ENCODE data around the gene WHAMM. TPM values are rescaled to one million over a fixed set of nuclear protein-coding genes. Genes with fewer than 3 reads are reported as not detected.

The WHAMM gene
- total RNA-seq, 1 donor from 2014 or later, result 6.3 TPM

DNA sequence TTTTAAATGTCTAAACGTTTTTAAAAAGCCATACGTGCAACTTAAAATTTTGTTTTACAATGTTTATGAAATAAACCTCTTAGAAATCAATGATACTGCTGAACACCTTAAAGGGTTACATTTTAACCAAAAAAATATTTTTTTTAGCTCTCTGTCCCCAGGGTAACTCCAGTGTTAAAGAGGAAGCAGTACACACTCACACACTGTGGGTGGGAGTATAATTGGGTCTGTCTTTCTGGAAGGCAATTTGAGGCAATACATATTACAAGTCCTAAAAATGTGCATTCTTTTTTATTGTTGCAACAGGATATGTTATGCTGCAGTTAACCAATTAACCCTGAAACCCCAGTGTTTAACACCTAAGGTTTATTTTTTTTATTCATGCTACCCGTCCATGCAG lies 34.1 kb downstream of the WHAMM start:
- H3K27me3 Mint-ChIP-seq (ENCODE audit: low read depth), result no peaks in the 10 kb centered on the region
- peaks cover 15% of the 10 kb centered on the region for H3K36me3 Mint-ChIP-seq (ENCODE audit: low read depth)
- no peak overlapping the region for H3K27ac Mint-ChIP-seq (ENCODE audit: unreplicated experiment)
- no peaks in the 10 kb centered on the region for H3K9me3 Mint-ChIP-seq
- no peaks in the 10 kb centered on the region for H3K4me1 Mint-ChIP-seq
- TF ChIP-seq, protein P1, sequence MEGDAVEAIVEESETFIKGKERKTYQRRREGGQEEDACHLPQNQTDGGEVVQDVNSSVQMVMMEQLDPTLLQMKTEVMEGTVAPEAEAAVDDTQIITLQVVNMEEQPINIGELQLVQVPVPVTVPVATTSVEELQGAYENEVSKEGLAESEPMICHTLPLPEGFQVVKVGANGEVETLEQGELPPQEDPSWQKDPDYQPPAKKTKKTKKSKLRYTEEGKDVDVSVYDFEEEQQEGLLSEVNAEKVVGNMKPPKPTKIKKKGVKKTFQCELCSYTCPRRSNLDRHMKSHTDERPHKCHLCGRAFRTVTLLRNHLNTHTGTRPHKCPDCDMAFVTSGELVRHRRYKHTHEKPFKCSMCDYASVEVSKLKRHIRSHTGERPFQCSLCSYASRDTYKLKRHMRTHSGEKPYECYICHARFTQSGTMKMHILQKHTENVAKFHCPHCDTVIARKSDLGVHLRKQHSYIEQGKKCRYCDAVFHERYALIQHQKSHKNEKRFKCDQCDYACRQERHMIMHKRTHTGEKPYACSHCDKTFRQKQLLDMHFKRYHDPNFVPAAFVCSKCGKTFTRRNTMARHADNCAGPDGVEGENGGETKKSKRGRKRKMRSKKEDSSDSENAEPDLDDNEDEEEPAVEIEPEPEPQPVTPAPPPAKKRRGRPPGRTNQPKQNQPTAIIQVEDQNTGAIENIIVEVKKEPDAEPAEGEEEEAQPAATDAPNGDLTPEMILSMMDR (conservative IDR thresholded peaks at IDR 0.05), result no peak
- no peak overlapping the region for H3K4me3 Mint-ChIP-seq
- no peak for DNase-seq (ENCODE audit: low read depth, low spot score)

DNA sequence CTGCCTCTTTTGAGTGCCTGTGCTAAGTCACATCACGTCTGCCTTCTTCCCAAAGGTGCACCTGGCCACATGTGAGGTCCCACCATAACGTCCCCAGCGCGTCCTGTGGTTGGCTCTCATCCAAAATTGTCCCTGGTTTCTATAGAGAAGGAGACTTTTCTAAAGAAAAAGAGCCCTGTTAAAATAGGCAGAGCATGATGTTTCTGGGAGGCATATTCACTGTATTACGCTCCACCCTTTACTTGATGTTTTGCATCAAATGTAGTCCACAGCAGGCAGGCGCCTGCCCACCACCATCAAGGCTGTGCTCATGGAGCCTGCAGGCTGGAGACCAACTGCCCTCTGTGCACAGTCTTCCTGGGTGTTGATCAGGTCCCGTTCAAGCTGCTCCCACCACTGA lies 36.3 kb downstream of the WHAMM start:
- no peak for DNase-seq (ENCODE audit: low read depth, low spot score)
- H3K4me3 Mint-ChIP-seq, result no peak overlapping the region
- H3K36me3 Mint-ChIP-seq (ENCODE audit: low read depth), result peaks cover 7% of the 10 kb centered on the region
- H3K27me3 Mint-ChIP-seq (ENCODE audit: low read depth), result no peaks in the 10 kb centered on the region
- peaks cover 17% of the 10 kb centered on the region for H3K4me1 Mint-ChIP-seq
- TF ChIP-seq, protein P1 (conservative IDR thresholded peaks at IDR 0.05), result no peak
- no peaks in the 10 kb centered on the region for H3K9me3 Mint-ChIP-seq
- no peak overlapping the region for H3K27ac Mint-ChIP-seq (ENCODE audit: unreplicated experiment)

DNA sequence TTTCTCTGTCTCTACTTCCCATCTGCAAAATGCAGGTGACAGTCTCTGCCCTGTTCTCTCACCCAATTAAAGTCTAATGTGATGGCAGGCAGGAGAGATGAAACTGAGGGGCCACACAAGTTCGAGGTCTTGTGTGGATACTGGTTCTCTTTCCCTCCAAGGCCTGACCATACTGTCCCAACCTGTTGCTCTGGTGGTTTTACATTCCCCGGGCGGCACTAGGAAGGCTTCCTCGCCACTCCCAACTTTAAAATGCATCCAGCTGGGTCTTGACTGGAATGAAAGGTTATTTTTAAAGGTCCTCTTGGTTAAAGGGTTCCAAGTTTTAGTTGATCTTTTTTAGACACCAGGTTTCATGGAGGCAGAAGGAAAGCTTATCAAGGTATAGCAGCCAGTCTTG lies 37.2 kb downstream of the WHAMM start:
- no peaks in the 10 kb centered on the region for H3K9me3 Mint-ChIP-seq
- H3K27me3 Mint-ChIP-seq (ENCODE audit: low read depth), result no peaks in the 10 kb centered on the region
- no peak overlapping the region for H3K4me3 Mint-ChIP-seq
- DNase-seq (ENCODE audit: low read depth, low spot score), result no peak
- peaks cover 6% of the 10 kb centered on the region for H3K36me3 Mint-ChIP-seq (ENCODE audit: low read depth)
- H3K4me1 Mint-ChIP-seq, result peaks cover 25% of the 10 kb centered on the region
- TF ChIP-seq, protein P1 (conservative IDR thresholded peaks at IDR 0.05), result no peak
- no peak overlapping the region for H3K27ac Mint-ChIP-seq (ENCODE audit: unreplicated experiment)

DNA sequence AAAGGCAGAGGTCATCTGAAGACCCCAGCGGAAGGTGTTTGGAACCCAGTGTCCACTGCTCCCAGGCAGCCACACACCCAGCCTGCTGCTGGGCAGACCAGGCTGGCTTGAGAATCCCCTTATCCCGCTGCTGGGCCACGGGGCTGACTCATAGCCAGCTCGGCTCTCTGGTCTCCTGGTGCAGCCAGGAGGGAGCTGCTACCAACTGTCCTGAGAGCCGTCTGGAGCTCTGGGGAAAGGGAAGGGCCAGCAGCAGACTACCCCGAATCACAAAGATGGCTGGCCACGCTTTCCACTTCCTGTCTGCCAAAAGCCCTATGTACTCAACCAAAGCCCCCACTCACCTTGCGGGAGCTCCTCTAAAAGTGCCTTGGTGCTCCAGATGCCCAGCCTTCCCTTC lies 38.3 kb downstream of the WHAMM start:
- no peak for DNase-seq (ENCODE audit: low read depth, low spot score)
- Mint-ChIP-seq H3K4me1 (peaks cover 31% of the 10 kb centered on the region), H3K27me3 (ENCODE audit: low read depth) (no peaks in the 10 kb centered on the region), H3K36me3 (ENCODE audit: low read depth) (peaks cover 2% of the 10 kb centered on the region), H3K9me3 (no peaks in the 10 kb centered on the region), H3K27ac (ENCODE audit: unreplicated experiment) (no peak overlapping the region), H3K4me3 (no peak overlapping the region)
- TF ChIP-seq, protein P1 (conservative IDR thresholded peaks at IDR 0.05), result no peak

DNA sequence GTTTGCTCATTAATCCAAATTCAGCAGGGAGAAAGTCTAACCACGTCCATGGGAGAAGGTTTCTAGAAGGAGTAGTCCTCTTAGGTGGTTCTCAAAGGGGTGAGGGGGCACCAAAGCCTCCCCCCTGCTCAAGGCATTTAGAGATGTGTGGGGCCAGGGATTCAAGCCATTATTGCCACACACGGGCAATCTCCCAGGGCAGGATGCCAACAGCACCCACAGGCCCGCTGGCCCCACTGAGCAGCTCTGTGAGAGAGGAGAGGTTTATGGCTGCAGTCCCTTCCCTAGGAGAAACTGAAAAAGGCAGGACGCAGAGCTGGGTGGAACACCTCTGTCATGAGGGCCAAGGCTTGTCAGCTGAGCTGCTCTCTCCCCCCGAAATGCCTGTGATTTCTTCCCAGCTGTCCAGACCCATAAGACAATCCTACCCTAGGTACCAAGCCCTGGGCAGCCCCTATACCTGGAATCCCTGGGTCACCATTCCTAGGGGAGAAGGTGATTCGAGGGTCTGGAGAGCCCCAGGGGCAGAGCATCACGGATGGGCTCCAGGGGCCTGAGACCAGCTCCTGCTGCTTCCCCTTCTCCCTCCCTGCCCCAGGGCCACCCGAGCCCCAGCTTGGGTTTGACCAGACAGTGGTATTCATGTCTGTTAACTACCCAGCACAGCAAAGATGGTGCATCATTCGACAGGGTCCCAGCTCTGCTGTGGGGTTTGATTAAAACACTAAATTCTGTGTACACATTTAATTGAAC lies 39.0 kb downstream of the WHAMM start:
- Mint-ChIP-seq H3K4me3 (no peak overlapping the region), H3K27ac (ENCODE audit: unreplicated experiment) (no peak overlapping the region), H3K9me3 (no peaks in the 10 kb centered on the region), H3K36me3 (ENCODE audit: low read depth) (no peaks in the 10 kb centered on the region), H3K4me1 (peaks cover 31% of the 10 kb centered on the region), H3K27me3 (ENCODE audit: low read depth) (no peaks in the 10 kb centered on the region)
- TF ChIP-seq, protein P1 (conservative IDR thresholded peaks at IDR 0.05), result no peak
- DNase-seq (ENCODE audit: low read depth, low spot score), result no peak
